Gastroesophageal sphincter (tissue), 4 donors: ENCODE measurements around the gene EMID1. TPM values are rescaled to one million over a fixed set of nuclear protein-coding genes. Genes with fewer than 3 reads are reported as not detected.

Experiments
- ATAC-seq: fragments of 150-250 bp; one replicate; pipeline ENCODE4 v1.9.1; 2016; ENCODE audit warnings: mild to moderate bottlenecking, moderate library complexity
- H3K27ac ChIP-seq, 4 donors: fragments of 200-600 bp; sonication (generic) in 3 of 4; 1 replicate in 3 of 4; 2 replicates in 1 of 4; pipeline ENCODE4 v1.5.1; 2016 to 2019
- H3K27me3 ChIP-seq: fragments of 200-600 bp; sonication (generic); one replicate; pipeline ENCODE4 v1.5.1; 2019
- H3K36me3 ChIP-seq, 2 donors: fragments of 200-600 bp; sonication (generic); one replicate each; pipeline ENCODE4 v1.5.1; 2019; ENCODE audit warnings: control low read depth in 1 of 2
- H3K4me1 ChIP-seq, 3 donors: fragments of 200-600 bp; sonication (generic); 1 replicate in 2 of 3; 2 replicates in 1 of 3; pipeline ENCODE4 v1.5.1; 2016 to 2019; ENCODE audit warnings: control low read depth in 2 of 3
- H3K4me3 ChIP-seq, 2 donors: fragments of 200-600 bp; sonication (generic); one replicate each; pipeline ENCODE4 v1.5.1; 2019; ENCODE audit warnings: mild to moderate bottlenecking in 1 of 2, moderate library complexity in 1 of 2
- H3K9me3 ChIP-seq, 3 donors: fragments of 200-600 bp; sonication (generic); one replicate each; pipeline ENCODE4 v1.5.1; 2017 to 2019; ENCODE audit warnings: control low read depth in 2 of 3
- CTCF ChIP-seq, 4 experiments: fragments of 200-600 bp in 2 of 4; fragments of 450-650 bp in 2 of 4; sonication (generic) in 1 of 4; IDR thresholded peaks; one replicate each; pipeline ENCODE4 v1.5.1; 2017 to 2019; ENCODE audit warnings: antibody characterized with exemption in 4 of 4, mild to moderate bottlenecking in 2 of 4, moderate library complexity in 2 of 4
- EP300 ChIP-seq: sonication (generic); formaldehyde crosslinking; IDR thresholded peaks from one replicate; pipeline ENCODE4 v1.6.1; 2017; ENCODE audit warnings: antibody characterized with exemption, mild to moderate bottlenecking
- POLR2A ChIP-seq, 2 donors: fragments of 450-650 bp; IDR thresholded peaks; one replicate each; pipeline ENCODE4 v1.6.1; 2017; ENCODE audit warnings: antibody characterized with exemption in 2 of 2, mild to moderate bottlenecking in 2 of 2, moderate library complexity in 1 of 2
- POLR2AphosphoS5 ChIP-seq: sonication (generic); formaldehyde crosslinking; IDR thresholded peaks from one replicate; pipeline ENCODE4 v1.6.1; 2017; ENCODE audit warnings: antibody characterized with exemption
- WGBS, 2 donors: methylation state at CpG; one replicate each; pipeline ENCODE4 v1.1.5; 2018; ENCODE audit warnings: low coverage in 1 of 2; 5-methylcytosine and 5-hydroxymethylcytosine counted together
- total RNA-seq, 4 donors: library from RNA; depleted of rRNA; stranded (reverse); fragments of >200 nt; gene quantifications; one replicate each; pipeline ENCODE4 v1.1.0, GENCODE V29; 2016

The EMID1 gene
- total RNA-seq, 4 donors from 2014 or later, result 0.15 to 1.5 (median 0.69) TPM

GRCh38 chr22:29269731-29270474, 64.2 kb downstream of the EMID1 start:
- H3K27me3 ChIP-seq, result no peaks in the 10 kb centered on the region
- H3K9me3 ChIP-seq, result no peaks in the 10 kb centered on the region
- no peak for ATAC-seq
- H3K4me1 ChIP-seq, result peaks cover 10 to 79% (median 46%) of the 10 kb centered on the region in 3 donors
- peak overlapping the region in 3 of 4 donors; percentile 96 to 99 (median 97) for H3K27ac ChIP-seq
- WGBS, 2 donors, result 9 to 21% methylated on average over 12 to 13 of the region's 13 CpGs
- H3K4me3 ChIP-seq, result peak overlapping the region; percentile 70 to 86
- peaks cover 9 to 37% of the 10 kb centered on the region in 2 donors for H3K36me3 ChIP-seq
- TF ChIP-seq POLR2A (IDR thresholded peaks at IDR 0.05) (no peak), CTCF (IDR thresholded peaks at IDR 0.05) (no peak), EP300 (no peak), POLR2AphosphoS5 (no peak)

GRCh38 chr22:29270475-29271271, 65.0 kb downstream of the EMID1 start:
- 8 to 11% methylated on average over 9 of the region's 9 CpGs for WGBS, 2 donors
- Histone ChIP-seq H3K4me3 (peak overlapping the region; percentile 70 to 86), H3K27me3 (no peaks in the 10 kb centered on the region), H3K27ac (peak overlapping the region in 3 of 4 donors; percentile 96 to 99 (median 97)), H3K9me3 (no peaks in the 10 kb centered on the region), H3K36me3 (peaks cover 15 to 37% of the 10 kb centered on the region in 2 donors), H3K4me1 (peaks cover 14 to 86% (median 46%) of the 10 kb centered on the region in 3 donors)
- ATAC-seq, result no peak
- TF ChIP-seq CTCF (IDR thresholded peaks at IDR 0.05), result no peak
- no peak for TF ChIP-seq POLR2AphosphoS5
- TF ChIP-seq EP300, result no peak
- TF ChIP-seq POLR2A (IDR thresholded peaks at IDR 0.05), result no peak

- TF ChIP-seq POLR2A (IDR thresholded peaks at IDR 0.05) (no peak), POLR2AphosphoS5 (no peak), CTCF (IDR thresholded peaks at IDR 0.05) (no peak), EP300 (no peak)
- Histone ChIP-seq H3K9me3 (no peaks in the 10 kb centered on the region), H3K27ac (no peak overlapping the region), H3K27me3 (no peaks in the 10 kb centered on the region), H3K4me1 (peaks cover 14 to 87% (median 35%) of the 10 kb centered on the region in 3 donors), H3K4me3 (no peak overlapping the region), H3K36me3 (peaks cover 20 to 54% of the 10 kb centered on the region in 2 donors)
- 68% methylated on average over 2 of the region's 2 CpGs; no CpG with 5 or more reads in 1 of the 2 donors for WGBS, 2 donors
- ATAC-seq, result no peak
These were observed 66.9 kb downstream of the EMID1 start for GRCh38 chr22:29272624-29273023.

GRCh38 chr22:29275167-29275566, 69.5 kb downstream of the EMID1 start:
- 29 to 53% methylated on average over 3 of the region's 3 CpGs for WGBS, 2 donors
- Histone ChIP-seq H3K4me1 (peaks cover 14 to 80% (median 32%) of the 10 kb centered on the region in 3 donors), H3K4me3 (no peak overlapping the region), H3K27ac (no peak overlapping the region), H3K36me3 (peaks cover 20 to 80% of the 10 kb centered on the region in 2 donors), H3K27me3 (no peaks in the 10 kb centered on the region), H3K9me3 (no peaks in the 10 kb centered on the region)
- no peak for ATAC-seq
- no peak for TF ChIP-seq EP300
- no peak for TF ChIP-seq CTCF (IDR thresholded peaks at IDR 0.05)
- TF ChIP-seq POLR2AphosphoS5, result no peak
- no peak for TF ChIP-seq POLR2A (IDR thresholded peaks at IDR 0.05)
